HEK293 (cell line): ENCODE measurements around the gene CDH2.

ENCODE experiments used
- CTCF ChIA-PET: fragments of 350-600 bp; formaldehyde crosslinking; extraction: SDS; loops from one replicate; lab custom pipeline; 2021; ENCODE audit warnings: antibody characterized with exemption; lab: Yijun Ruan, JAX
- POLR2A ChIA-PET: fragments of 300-600 bp; formaldehyde crosslinking; extraction: SDS; loops from one replicate; lab custom pipeline; 2020; ENCODE audit warnings: antibody characterized with exemption, inconsistent platforms; lab: Yijun Ruan, JAX
- H3K27ac ChIP-seq: fragments of 200-500 bp; sonication (Bioruptor generic); 2 replicates; pipeline ENCODE4 v1.5.1; 2014; ENCODE audit warnings: low read depth, low read length, control low read depth, inconsistent platforms; ENCODE audit errors: extremely low read depth
- H3K36me3 ChIP-seq, 2 experiments: fragments of 200-500 bp in 1 of 2; sonication (Bioruptor generic) in 1 of 2; 1 replicate in 1 of 2; 2 replicates in 1 of 2; pipeline ENCODE4 v1.5.1; 2014 to 2017; ENCODE audit warnings: inconsistent platforms in 2 of 2, low read length in 2 of 2; ENCODE audit not compliant: control insufficient read depth in 2 of 2, insufficient read depth in 1 of 2
- H3K4me1 ChIP-seq: fragments of 200-500 bp; sonication (Bioruptor generic); 2 replicates; pipeline ENCODE4 v1.5.1; 2014; ENCODE audit warnings: mild to moderate bottlenecking, low read length, inconsistent platforms; ENCODE audit not compliant: control insufficient read depth, insufficient read depth
- H3K4me3 ChIP-seq: 2 replicates; pipeline ENCODE4 v1.5.1; 2011; ENCODE audit warnings: low read depth, mild to moderate bottlenecking, control low read depth, low read length, moderate library complexity
- H3K9me3 ChIP-seq: fragments of 200-500 bp; sonication (Bioruptor generic); 2 replicates; pipeline ENCODE4 v1.5.1; 2014; ENCODE audit warnings: low read depth, low read length, inconsistent platforms; ENCODE audit not compliant: control insufficient read depth, insufficient read depth
- ELK4 ChIP-seq: IDR thresholded peaks from 2 replicates; pipeline ENCODE4 v1.6.1; 2011; ENCODE audit warnings: mild to moderate bottlenecking, low read depth, low read length, borderline replicate concordance
- MYNN ChIP-seq: fragments of 450-650 bp; formaldehyde crosslinking; IDR thresholded peaks from 2 replicates; pipeline ENCODE4 v1.5.1; 2016; ENCODE audit warnings: missing biosample characterization, missing genetic modification characterization, borderline replicate concordance
- PRDM2 ChIP-seq: fragments of 450-650 bp; formaldehyde crosslinking; IDR thresholded peaks from 2 replicates; pipeline ENCODE4 v1.5.1; 2016; ENCODE audit warnings: missing biosample characterization, missing genetic modification characterization, borderline replicate concordance
- SCRT1 ChIP-seq: fragments of 450-650 bp; formaldehyde crosslinking; IDR thresholded peaks from 2 replicates; pipeline ENCODE4 v1.5.1; 2016; ENCODE audit warnings: missing biosample characterization, missing genetic modification characterization, borderline replicate concordance
- ZBTB17 ChIP-seq: fragments of 450-650 bp; formaldehyde crosslinking; IDR thresholded peaks from 2 replicates; pipeline ENCODE4 v1.5.1; 2016; ENCODE audit warnings: missing biosample characterization, missing genetic modification characterization
- ZBTB21 ChIP-seq: fragments of 450-650 bp; formaldehyde crosslinking; IDR thresholded peaks from 2 replicates; pipeline ENCODE4 v1.5.1; 2017; ENCODE audit warnings: missing biosample characterization, missing genetic modification characterization
- ZNF354C ChIP-seq: fragments of 450-650 bp; formaldehyde crosslinking; IDR thresholded peaks from 2 replicates; pipeline ENCODE4 v1.5.1; 2016; ENCODE audit warnings: missing biosample characterization, missing genetic modification characterization, low read depth, borderline replicate concordance
- ZNF391 ChIP-seq: fragments of 450-650 bp; formaldehyde crosslinking; IDR thresholded peaks from 2 replicates; pipeline ENCODE4 v1.5.1; 2016; ENCODE audit warnings: low read depth, missing biosample characterization, missing genetic modification characterization, borderline replicate concordance
- ZNF426 ChIP-seq: fragments of 450-650 bp; formaldehyde crosslinking; IDR thresholded peaks from 2 replicates; pipeline ENCODE4 v1.5.1; 2017; ENCODE audit warnings: missing biosample characterization, missing genetic modification characterization, mild to moderate bottlenecking, inconsistent platforms, moderate library complexity
- ZNF549 ChIP-seq: fragments of 450-650 bp; IDR thresholded peaks from 2 replicates; pipeline ENCODE4 v1.5.1; 2018; ENCODE audit warnings: missing biosample characterization, missing genetic modification characterization, mild to moderate bottlenecking, inconsistent platforms, moderate library complexity
- ZNF555 ChIP-seq: fragments of 450-650 bp; formaldehyde crosslinking; conservative IDR thresholded peaks from 2 replicates; pipeline ENCODE4 v1.5.1; 2017; ENCODE audit warnings: missing biosample characterization, mild to moderate bottlenecking, missing genetic modification characterization, inconsistent platforms
- ZNF580 ChIP-seq: fragments of 450-650 bp; formaldehyde crosslinking; IDR thresholded peaks from 2 replicates; pipeline ENCODE4 v1.5.1; 2016; ENCODE audit warnings: missing biosample characterization, missing genetic modification characterization
- ZNF707 ChIP-seq: fragments of 450-650 bp; formaldehyde crosslinking; IDR thresholded peaks from 2 replicates; pipeline ENCODE4 v1.5.1; 2016; ENCODE audit warnings: missing biosample characterization, missing genetic modification characterization
- ZNF792 ChIP-seq: fragments of 450-650 bp; formaldehyde crosslinking; IDR thresholded peaks from 2 replicates; pipeline ENCODE4 v1.5.1; 2016; ENCODE audit warnings: missing biosample characterization, missing genetic modification characterization
- TF ChIP-seq, protein P1 (sequence below): fragments of 450-650 bp; formaldehyde crosslinking; conservative IDR thresholded peaks from 2 replicates; pipeline ENCODE4 v1.5.1; 2016; ENCODE audit warnings: low read depth, missing biosample characterization, missing genetic modification characterization

CDH2 gene

GRCh38 chr18:27967913-27968824, 208.8 kb downstream of the CDH2 start:
- Histone ChIP-seq H3K4me1 (peaks cover 3% of the 10 kb centered on the region; the same call in 1 of the 2 replicates), H3K36me3 (peaks cover under 1 to 18% of the 10 kb centered on the region in 2 experiments; a peak in 2 of 3 replicates), H3K4me3 (no peak overlapping the region), H3K27ac (no peak overlapping the region), H3K9me3 (no peaks in the 10 kb centered on the region)
- TF ChIP-seq ZNF792 (tag by site-specific recombination) (no peak), ZNF549 (no peak), SCRT1 (tag by site-specific recombination) (no peak), ZBTB21 (tag by site-specific recombination) (no peak), ZNF707 (tag by site-specific recombination) (no peak), ZNF555 (no peak), ZNF426 (tag by site-specific recombination) (no peak), MYNN (tag by site-specific recombination) (no peak), ZNF354C (tag by site-specific recombination) (no peak), ELK4 (no peak), ZNF391 (tag by site-specific recombination) (no peak)
- TF ChIP-seq, protein P1, sequence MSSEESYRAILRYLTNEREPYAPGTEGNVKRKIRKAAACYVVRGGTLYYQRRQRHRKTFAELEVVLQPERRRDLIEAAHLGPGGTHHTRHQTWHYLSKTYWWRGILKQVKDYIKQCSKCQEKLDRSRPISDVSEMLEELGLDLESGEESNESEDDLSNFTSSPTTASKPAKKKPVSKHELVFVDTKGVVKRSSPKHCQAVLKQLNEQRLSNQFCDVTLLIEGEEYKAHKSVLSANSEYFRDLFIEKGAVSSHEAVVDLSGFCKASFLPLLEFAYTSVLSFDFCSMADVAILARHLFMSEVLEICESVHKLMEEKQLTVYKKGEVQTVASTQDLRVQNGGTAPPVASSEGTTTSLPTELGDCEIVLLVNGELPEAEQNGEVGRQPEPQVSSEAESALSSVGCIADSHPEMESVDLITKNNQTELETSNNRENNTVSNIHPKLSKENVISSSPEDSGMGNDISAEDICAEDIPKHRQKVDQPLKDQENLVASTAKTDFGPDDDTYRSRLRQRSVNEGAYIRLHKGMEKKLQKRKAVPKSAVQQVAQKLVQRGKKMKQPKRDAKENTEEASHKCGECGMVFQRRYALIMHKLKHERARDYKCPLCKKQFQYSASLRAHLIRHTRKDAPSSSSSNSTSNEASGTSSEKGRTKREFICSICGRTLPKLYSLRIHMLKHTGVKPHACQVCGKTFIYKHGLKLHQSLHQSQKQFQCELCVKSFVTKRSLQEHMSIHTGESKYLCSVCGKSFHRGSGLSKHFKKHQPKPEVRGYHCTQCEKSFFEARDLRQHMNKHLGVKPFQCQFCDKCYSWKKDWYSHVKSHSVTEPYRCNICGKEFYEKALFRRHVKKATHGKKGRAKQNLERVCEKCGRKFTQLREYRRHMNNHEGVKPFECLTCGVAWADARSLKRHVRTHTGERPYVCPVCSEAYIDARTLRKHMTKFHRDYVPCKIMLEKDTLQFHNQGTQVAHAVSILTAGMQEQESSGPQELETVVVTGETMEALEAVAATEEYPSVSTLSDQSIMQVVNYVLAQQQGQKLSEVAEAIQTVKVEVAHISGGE (tag by site-specific recombination): no peak
- POLR2A ChIA-PET: no interaction called here
- CTCF ChIA-PET: interaction anchor here (0.5 to 0.7 kb wide), 3 partner anchors 118 to 133 kb away, joined by 3 to 4 read pairs (median 3); no protein-coding TSS in a partner anchor

DNA sequence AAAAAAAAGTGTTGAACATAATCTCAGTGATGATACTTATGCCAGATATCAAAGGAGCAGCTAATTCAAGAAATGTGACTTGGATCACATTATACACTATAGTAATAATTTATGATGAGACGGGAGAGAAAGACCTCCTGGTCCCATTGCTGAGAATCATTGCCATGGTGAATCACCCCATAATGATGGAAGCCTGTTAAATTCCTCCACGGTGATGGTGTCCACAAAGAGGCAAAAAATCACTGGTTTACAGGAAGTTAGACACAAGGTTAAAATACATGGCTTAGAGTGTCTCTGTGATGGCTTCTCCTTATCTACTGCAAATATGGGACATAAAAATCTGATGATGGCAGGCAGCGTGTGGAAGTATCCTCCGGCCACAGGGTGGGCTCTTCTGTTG, 210.0 kb downstream of the CDH2 start:
- ChIA-PET POLR2A (no interaction called here), CTCF (interaction anchor here (0.5 kb wide), 1 partner anchor 97 kb away, joined by 4 read pairs; no protein-coding TSS in a partner anchor)
- H3K27ac ChIP-seq: no peak overlapping the region

GRCh38 chr18:27964811-27965210, 212.1 kb downstream of the CDH2 start:
- H3K4me3 ChIP-seq: no peak overlapping the region
- peaks cover 3% of the 10 kb centered on the region; the same call in 1 of the 2 replicates for H3K4me1 ChIP-seq
- H3K9me3 ChIP-seq: no peaks in the 10 kb centered on the region
- TF ChIP-seq PRDM2 (tag by site-specific recombination) (no peak), ZBTB17 (no peak)
- TF ChIP-seq, all 188 proteins: peak for 0
- CTCF ChIA-PET: no interaction called here
- POLR2A ChIA-PET: no interaction called here
- no peak overlapping the region for H3K27ac ChIP-seq
- H3K36me3 ChIP-seq: peaks cover 5 to 46% of the 10 kb centered on the region in 2 experiments; a peak in 2 of 3 replicates

More for the DNA sequence above, 210.0 kb downstream of the CDH2 start:
- Histone ChIP-seq H3K36me3 (peaks cover 5 to 27% of the 10 kb centered on the region in 2 experiments; a peak in 2 of 3 replicates), H3K9me3 (no peaks in the 10 kb centered on the region)
- TF ChIP-seq ZNF580 (tag by site-specific recombination): no peak
- TF ChIP-seq, all 188 proteins: peak for 0
- peaks cover 3% of the 10 kb centered on the region; the same call in 1 of the 2 replicates for H3K4me1 ChIP-seq
- H3K4me3 ChIP-seq: no peak overlapping the region
